Vagina (tissue), 2 donors: ENCODE results near the gene NCOA7. TPM values are rescaled to one million over a fixed set of nuclear protein-coding genes. Genes with fewer than 3 reads are reported as not detected.
"Not testable (repeated sequence)": the region's sequence is repeated elsewhere in the genome, so short reads cannot be mapped to it uniquely, and the experiment has no call there.

Source experiments
- DNase-seq, 2 donors: peaks; one replicate each; pipeline ENCODE4 v3.0.0-alpha.2; 2017; ENCODE audit errors: extremely low spot score in 2 of 2
- H3K27ac ChIP-seq: fragments of 200-600 bp; sonication (generic); one replicate; pipeline ENCODE4 v1.5.1; 2019
- H3K27me3 ChIP-seq: fragments of 200-600 bp; sonication (generic); one replicate; pipeline ENCODE4 v1.5.1; 2019
- H3K36me3 ChIP-seq, 2 donors: fragments of 200-600 bp; sonication (generic); one replicate each; pipeline ENCODE4 v1.5.1; 2017 to 2019
- H3K4me1 ChIP-seq: fragments of 200-600 bp; sonication (generic); one replicate; pipeline ENCODE4 v1.5.1; 2019
- H3K4me3 ChIP-seq, 2 donors: fragments of 200-600 bp; sonication (generic); 1 replicate in 1 of 2; 2 replicates in 1 of 2; pipeline ENCODE4 v1.5.1; 2016 to 2019
- H3K9me3 ChIP-seq: fragments of 200-600 bp; sonication (generic); one replicate; pipeline ENCODE4 v1.5.1; 2019
- CTCF ChIP-seq, 3 experiments: fragments of 450-650 bp in 2 of 3; fragments of 200-600 bp in 1 of 3; sonication (generic) in 1 of 3; IDR thresholded peaks; one replicate each; pipeline ENCODE4 v1.5.1; 2017 to 2019; ENCODE audit warnings: antibody characterized with exemption in 3 of 3, mild to moderate bottlenecking in 2 of 3, moderate library complexity in 2 of 3
- POLR2A ChIP-seq, 2 donors: fragments of 450-650 bp; IDR thresholded peaks; one replicate each; pipeline ENCODE4 v1.6.1; 2017; ENCODE audit warnings: antibody characterized with exemption in 2 of 2, mild to moderate bottlenecking in 2 of 2, moderate library complexity in 2 of 2
- POLR2AphosphoS5 ChIP-seq, 2 donors: sonication (generic); formaldehyde crosslinking; IDR thresholded peaks; one replicate each; pipeline ENCODE4 v1.9.0; 2017; ENCODE audit warnings: antibody characterized with exemption in 2 of 2, mild to moderate bottlenecking in 2 of 2, low read depth in 1 of 2; ENCODE audit not compliant: insufficient read depth in 1 of 2
- intact Hi-C: fragments of 100-400 bp; cut with DNase I; formaldehyde crosslinking; loops from one replicate; pipeline ENCODE4 v1.15.1; 2023
- total RNA-seq: library from RNA; depleted of rRNA; stranded (reverse); fragments of >200 nt; gene quantifications from one replicate; pipeline ENCODE4 v1.2.3, GENCODE V29; 2016

The NCOA7 gene
- total RNA-seq, 1 donor from 2014 or later: 48.6 TPM

- H3K36me3 ChIP-seq: no peaks in the 10 kb centered on the region
- TF ChIP-seq POLR2A (IDR thresholded peaks at IDR 0.05): no peak
- TF ChIP-seq POLR2AphosphoS5 (IDR thresholded peaks at IDR 0.05; ENCODE audit: insufficient read depth in 1 of 2, low read depth in 1 of 2): no peak
- no peak for TF ChIP-seq CTCF (IDR thresholded peaks at IDR 0.05)
- H3K9me3 ChIP-seq: no peaks in the 10 kb centered on the region
- DNase-seq: no peak
- H3K27ac ChIP-seq: peak overlapping the region; percentile 6
- no peaks in the 10 kb centered on the region for H3K27me3 ChIP-seq
- H3K4me1 ChIP-seq: no peaks in the 10 kb centered on the region
- intact Hi-C loops: no loop called here
- H3K4me3 ChIP-seq: no peak overlapping the region
Observed at GRCh38 chr6:125843593-125843992, 52.8 kb downstream of the NCOA7 start.

- peak overlapping the region; percentile 30 for H3K27ac ChIP-seq
- intact Hi-C loops: no loop called here
- H3K4me3 ChIP-seq: no peak overlapping the region
- no peaks in the 10 kb centered on the region for H3K36me3 ChIP-seq
- H3K9me3 ChIP-seq: no peaks in the 10 kb centered on the region
- DNase-seq: no peak
- H3K4me1 ChIP-seq: no peaks in the 10 kb centered on the region
- no peaks in the 10 kb centered on the region for H3K27me3 ChIP-seq
- TF ChIP-seq CTCF (IDR thresholded peaks at IDR 0.05): no peak
- no peak for TF ChIP-seq POLR2AphosphoS5 (IDR thresholded peaks at IDR 0.05; ENCODE audit: insufficient read depth in 1 of 2, low read depth in 1 of 2)
- TF ChIP-seq POLR2A (IDR thresholded peaks at IDR 0.05): no peak
Observed at GRCh38 chr6:125844989-125845388, 54.2 kb downstream of the NCOA7 start.

- no peak for DNase-seq
- no peaks in the 10 kb centered on the region for H3K4me1 ChIP-seq
- no peaks in the 10 kb centered on the region for H3K9me3 ChIP-seq
- intact Hi-C loops: no loop called here
- TF ChIP-seq POLR2AphosphoS5 (IDR thresholded peaks at IDR 0.05; ENCODE audit: insufficient read depth in 1 of 2, low read depth in 1 of 2): no peak
- no peak for TF ChIP-seq CTCF (IDR thresholded peaks at IDR 0.05)
- no peak for TF ChIP-seq POLR2A (IDR thresholded peaks at IDR 0.05)
- no peaks in the 10 kb centered on the region for H3K36me3 ChIP-seq
- no peak overlapping the region for H3K4me3 ChIP-seq
- no peak overlapping the region for H3K27ac ChIP-seq
- no peaks in the 10 kb centered on the region for H3K27me3 ChIP-seq
Observed at GRCh38 chr6:125846292-125847024, 55.7 kb downstream of the NCOA7 start.

- H3K36me3 ChIP-seq, H3K27ac ChIP-seq, H3K4me3 ChIP-seq, H3K27me3 ChIP-seq, DNase-seq, H3K4me1 ChIP-seq, H3K9me3 ChIP-seq, intact Hi-C loops: not testable (repeated sequence)
Observed at GRCh38 chr6:125848286-125848685, 57.5 kb downstream of the NCOA7 start.

- no peak overlapping the region for H3K27ac ChIP-seq
- no peaks in the 10 kb centered on the region for H3K36me3 ChIP-seq
- intact Hi-C loops: loop anchor here (10.0 kb wide), 1 partner anchor 46 kb away; no protein-coding TSS in a partner anchor
- DNase-seq: no peak
- no peak overlapping the region for H3K4me3 ChIP-seq
- TF ChIP-seq POLR2A (IDR thresholded peaks at IDR 0.05): no peak
- TF ChIP-seq CTCF (IDR thresholded peaks at IDR 0.05): no peak
- no peak for TF ChIP-seq POLR2AphosphoS5 (IDR thresholded peaks at IDR 0.05; ENCODE audit: insufficient read depth in 1 of 2, low read depth in 1 of 2)
- no peaks in the 10 kb centered on the region for H3K9me3 ChIP-seq
- no peaks in the 10 kb centered on the region for H3K27me3 ChIP-seq
- no peaks in the 10 kb centered on the region for H3K4me1 ChIP-seq
Observed at GRCh38 chr6:125850361-125850760, 59.6 kb downstream of the NCOA7 start.
